ENCODE measurements around the gene BCL7C. TPM values are rescaled to one million over a fixed set of nuclear protein-coding genes. Genes with fewer than 3 reads are reported as not detected.
A peak's percentile ranks its signal among the peaks of the same experiment; 100 is the strongest.

BCL7C gene
- polyA plus RNA-seq, 1 donor from 2014 or later: 39.2 TPM

DNA sequence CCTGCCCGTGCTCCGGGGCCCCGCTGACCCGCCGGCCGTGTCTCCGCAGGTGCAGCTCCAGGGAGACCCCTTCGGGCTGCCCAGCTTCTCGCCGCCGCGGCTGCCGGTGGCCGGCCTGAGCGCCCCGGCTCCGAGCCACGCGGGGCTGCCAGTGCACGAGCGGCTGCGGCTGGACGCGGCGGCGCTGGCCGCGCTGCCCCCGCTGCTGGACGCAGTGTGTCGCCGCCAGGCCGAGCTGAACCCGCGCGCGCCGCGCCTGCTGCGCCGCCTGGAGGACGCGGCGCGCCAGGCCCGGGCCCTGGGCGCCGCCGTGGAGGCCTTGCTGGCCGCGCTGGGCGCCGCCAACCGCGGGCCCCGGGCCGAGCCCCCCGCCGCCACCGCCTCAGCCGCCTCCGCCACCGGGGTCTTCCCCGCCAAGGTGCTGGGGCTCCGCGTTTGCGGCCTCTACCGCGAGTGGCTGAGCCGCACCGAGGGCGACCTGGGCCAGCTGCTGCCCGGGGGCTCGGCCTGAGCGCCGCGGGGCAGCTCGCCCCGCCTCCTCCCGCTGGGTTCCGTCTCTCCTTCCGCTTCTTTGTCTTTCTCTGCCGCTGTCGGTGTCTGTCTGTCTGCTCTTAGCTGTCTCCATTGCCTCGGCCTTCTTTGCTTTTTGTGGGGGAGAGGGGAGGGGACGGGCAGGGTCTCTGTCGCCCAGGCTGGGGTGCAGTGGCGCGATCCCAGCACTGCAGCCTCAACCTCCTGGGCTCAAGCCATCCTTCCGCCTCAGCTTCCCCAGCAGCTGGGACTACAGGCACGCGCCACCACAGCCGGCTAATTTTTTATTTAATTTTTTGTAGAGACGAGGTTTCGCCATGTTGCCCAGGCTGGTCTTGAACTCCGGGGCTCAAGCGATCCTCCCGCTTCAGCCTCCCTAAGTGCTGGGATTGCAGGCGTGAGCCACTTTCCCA lies 8.4 kb upstream of the BCL7C start:
- Histone ChIP-seq H3K4me3 (ENCODE audit: low read length) (no peak overlapping the region), H3K36me3 (ENCODE audit: insufficient read depth, low read length) (no peaks in the 10 kb centered on the region), H4K20me1 (ENCODE audit: insufficient read depth) (no peaks in the 10 kb centered on the region), H3K27ac (ENCODE audit: low read length) (no peak overlapping the region), H3K27me3 (ENCODE audit: insufficient read depth, low read depth, low read length) (no peaks in the 10 kb centered on the region), H3K9ac (ENCODE audit: low read length) (peak overlapping the region; percentile 23), H3K9me2 (ENCODE audit: insufficient read depth, low read length) (no peaks in the 10 kb centered on the region), H3K4me2 (ENCODE audit: low read length) (no peak overlapping the region), H2AFZ (ENCODE audit: low read depth, low read length) (no peak overlapping the region), H3K79me2 (replicated peaks; ENCODE audit: insufficient read depth, low read length) (no peaks in the 10 kb centered on the region), H3K9me3 (ENCODE audit: low read length) (no peaks in the 10 kb centered on the region), H3F3A (ENCODE audit: insufficient read depth, low read length, poor library complexity, severe bottlenecking) (no peaks in the 10 kb centered on the region)
- TF ChIP-seq EP300 (conservative IDR thresholded peaks at IDR 0.05; ENCODE audit: poor library complexity, severe bottlenecking) (no peak), RAD21 (conservative IDR thresholded peaks at IDR 0.05) (no peak), SMC3 (conservative IDR thresholded peaks at IDR 0.05; ENCODE audit: poor library complexity) (no peak), POLR2AphosphoS5 (IDR thresholded peaks at IDR 0.05) (no peak), EZH2 (IDR thresholded peaks at IDR 0.05; ENCODE audit: borderline replicate concordance, insufficient read depth, low read length, poor library complexity, severe bottlenecking) (no peak), TAF1 (IDR thresholded peaks at IDR 0.05; ENCODE audit: low read depth) (no peak), MXI1 (conservative IDR thresholded peaks at IDR 0.05; ENCODE audit: poor library complexity, severe bottlenecking) (no peak)
- TF ChIP-seq, protein P1, sequence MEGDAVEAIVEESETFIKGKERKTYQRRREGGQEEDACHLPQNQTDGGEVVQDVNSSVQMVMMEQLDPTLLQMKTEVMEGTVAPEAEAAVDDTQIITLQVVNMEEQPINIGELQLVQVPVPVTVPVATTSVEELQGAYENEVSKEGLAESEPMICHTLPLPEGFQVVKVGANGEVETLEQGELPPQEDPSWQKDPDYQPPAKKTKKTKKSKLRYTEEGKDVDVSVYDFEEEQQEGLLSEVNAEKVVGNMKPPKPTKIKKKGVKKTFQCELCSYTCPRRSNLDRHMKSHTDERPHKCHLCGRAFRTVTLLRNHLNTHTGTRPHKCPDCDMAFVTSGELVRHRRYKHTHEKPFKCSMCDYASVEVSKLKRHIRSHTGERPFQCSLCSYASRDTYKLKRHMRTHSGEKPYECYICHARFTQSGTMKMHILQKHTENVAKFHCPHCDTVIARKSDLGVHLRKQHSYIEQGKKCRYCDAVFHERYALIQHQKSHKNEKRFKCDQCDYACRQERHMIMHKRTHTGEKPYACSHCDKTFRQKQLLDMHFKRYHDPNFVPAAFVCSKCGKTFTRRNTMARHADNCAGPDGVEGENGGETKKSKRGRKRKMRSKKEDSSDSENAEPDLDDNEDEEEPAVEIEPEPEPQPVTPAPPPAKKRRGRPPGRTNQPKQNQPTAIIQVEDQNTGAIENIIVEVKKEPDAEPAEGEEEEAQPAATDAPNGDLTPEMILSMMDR (IDR thresholded peaks at IDR 0.05; ENCODE audit: poor library complexity, severe bottlenecking): no peak
- TF ChIP-seq, protein P2, sequence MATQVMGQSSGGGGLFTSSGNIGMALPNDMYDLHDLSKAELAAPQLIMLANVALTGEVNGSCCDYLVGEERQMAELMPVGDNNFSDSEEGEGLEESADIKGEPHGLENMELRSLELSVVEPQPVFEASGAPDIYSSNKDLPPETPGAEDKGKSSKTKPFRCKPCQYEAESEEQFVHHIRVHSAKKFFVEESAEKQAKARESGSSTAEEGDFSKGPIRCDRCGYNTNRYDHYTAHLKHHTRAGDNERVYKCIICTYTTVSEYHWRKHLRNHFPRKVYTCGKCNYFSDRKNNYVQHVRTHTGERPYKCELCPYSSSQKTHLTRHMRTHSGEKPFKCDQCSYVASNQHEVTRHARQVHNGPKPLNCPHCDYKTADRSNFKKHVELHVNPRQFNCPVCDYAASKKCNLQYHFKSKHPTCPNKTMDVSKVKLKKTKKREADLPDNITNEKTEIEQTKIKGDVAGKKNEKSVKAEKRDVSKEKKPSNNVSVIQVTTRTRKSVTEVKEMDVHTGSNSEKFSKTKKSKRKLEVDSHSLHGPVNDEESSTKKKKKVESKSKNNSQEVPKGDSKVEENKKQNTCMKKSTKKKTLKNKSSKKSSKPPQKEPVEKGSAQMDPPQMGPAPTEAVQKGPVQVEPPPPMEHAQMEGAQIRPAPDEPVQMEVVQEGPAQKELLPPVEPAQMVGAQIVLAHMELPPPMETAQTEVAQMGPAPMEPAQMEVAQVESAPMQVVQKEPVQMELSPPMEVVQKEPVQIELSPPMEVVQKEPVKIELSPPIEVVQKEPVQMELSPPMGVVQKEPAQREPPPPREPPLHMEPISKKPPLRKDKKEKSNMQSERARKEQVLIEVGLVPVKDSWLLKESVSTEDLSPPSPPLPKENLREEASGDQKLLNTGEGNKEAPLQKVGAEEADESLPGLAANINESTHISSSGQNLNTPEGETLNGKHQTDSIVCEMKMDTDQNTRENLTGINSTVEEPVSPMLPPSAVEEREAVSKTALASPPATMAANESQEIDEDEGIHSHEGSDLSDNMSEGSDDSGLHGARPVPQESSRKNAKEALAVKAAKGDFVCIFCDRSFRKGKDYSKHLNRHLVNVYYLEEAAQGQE (IDR thresholded peaks at IDR 0.05; ENCODE audit: borderline replicate concordance): no peak

GRCh38 chr16:30901201-30902028 lies 7.5 kb upstream of the BCL7C start:
- H3K27ac ChIP-seq (ENCODE audit: low read length): no peak overlapping the region

More at GRCh38 chr16:30901201-30902028, 7.5 kb upstream of the BCL7C start:
- no peaks in the 10 kb centered on the region for H3K9me3 ChIP-seq (ENCODE audit: low read length)
- H3F3A ChIP-seq (ENCODE audit: insufficient read depth, low read length, poor library complexity, severe bottlenecking): no peaks in the 10 kb centered on the region
- H4K20me1 ChIP-seq (ENCODE audit: insufficient read depth): no peaks in the 10 kb centered on the region
- no peaks in the 10 kb centered on the region for H3K9me2 ChIP-seq (ENCODE audit: insufficient read depth, low read length)
- no peaks in the 10 kb centered on the region for H3K36me3 ChIP-seq (ENCODE audit: insufficient read depth, low read length)
- H3K9ac ChIP-seq (ENCODE audit: low read length): peak overlapping the region; percentile 23
- no peak overlapping the region for H3K4me3 ChIP-seq (ENCODE audit: low read length)
- TF ChIP-seq, protein P2 (IDR thresholded peaks at IDR 0.05; ENCODE audit: borderline replicate concordance): no peak
- H3K27me3 ChIP-seq (ENCODE audit: insufficient read depth, low read depth, low read length): no peaks in the 10 kb centered on the region
- H3K79me2 ChIP-seq (replicated peaks; ENCODE audit: insufficient read depth, low read length): no peaks in the 10 kb centered on the region
- H2AFZ ChIP-seq (ENCODE audit: low read depth, low read length): no peak overlapping the region
- no peak overlapping the region for H3K4me2 ChIP-seq (ENCODE audit: low read length)

All from neural cell (in vitro differentiated cells).